AG10803 (cell line): ENCODE results near the gene KBTBD8.

ENCODE experiments used
- DNase-seq: peaks from one replicate; pipeline ENCODE4 v3.0.0; 2010; ENCODE audit warnings: low read depth
- H3K4me3 ChIP-seq: 2 replicates; pipeline ENCODE4 v1.5.1; 2011; ENCODE audit warnings: mild to moderate bottlenecking, low read length, control low read depth
- CTCF ChIP-seq: conservative IDR thresholded peaks from 2 replicates; pipeline ENCODE4 v1.5.1; 2011; ENCODE audit warnings: mild to moderate bottlenecking, low read length, control low read depth, inconsistent platforms

KBTBD8 gene

GRCh38 chr3:67034371-67034770, 36.3 kb downstream of the KBTBD8 start:
- no peak overlapping the region for H3K4me3 ChIP-seq
- DNase-seq: peak; percentile 38
- no peak for TF ChIP-seq CTCF

- peak; percentile 3 for DNase-seq
- TF ChIP-seq CTCF: 0 out of 2 replicates have a peak, but pooled peaks have one; percentile 7
Observed at GRCh38 chr3:67037615-67038014, 39.5 kb downstream of the KBTBD8 start.

GRCh38 chr3:67044295-67044694, 46.2 kb downstream of the KBTBD8 start:
- no peak for TF ChIP-seq CTCF
- no peak overlapping the region for H3K4me3 ChIP-seq
- DNase-seq: peak; percentile 18

More at GRCh38 chr3:67037615-67038014, 39.5 kb downstream of the KBTBD8 start:
- H3K4me3 ChIP-seq: no peak overlapping the region

- no peak overlapping the region for H3K4me3 ChIP-seq
- TF ChIP-seq CTCF: no peak
- no peak for DNase-seq
Observed at GRCh38 chr3:67044955-67045354, 46.8 kb downstream of the KBTBD8 start.

- DNase-seq: no peak
- H3K4me3 ChIP-seq: no peak overlapping the region
- TF ChIP-seq CTCF: no peak
Observed at GRCh38 chr3:67045711-67046465, 47.8 kb downstream of the KBTBD8 start.

- H3K4me3 ChIP-seq: no peak overlapping the region
- DNase-seq: no peak
- TF ChIP-seq CTCF: no peak
Observed at GRCh38 chr3:67047051-67047450, 48.9 kb downstream of the KBTBD8 start.

GRCh38 chr3:67048067-67048714, 50.1 kb downstream of the KBTBD8 start:
- TF ChIP-seq CTCF: no peak
- DNase-seq: no peak
- H3K4me3 ChIP-seq: no peak overlapping the region
